ENCODE measurements around the gene WNK3.

Gene WNK3

DNA sequence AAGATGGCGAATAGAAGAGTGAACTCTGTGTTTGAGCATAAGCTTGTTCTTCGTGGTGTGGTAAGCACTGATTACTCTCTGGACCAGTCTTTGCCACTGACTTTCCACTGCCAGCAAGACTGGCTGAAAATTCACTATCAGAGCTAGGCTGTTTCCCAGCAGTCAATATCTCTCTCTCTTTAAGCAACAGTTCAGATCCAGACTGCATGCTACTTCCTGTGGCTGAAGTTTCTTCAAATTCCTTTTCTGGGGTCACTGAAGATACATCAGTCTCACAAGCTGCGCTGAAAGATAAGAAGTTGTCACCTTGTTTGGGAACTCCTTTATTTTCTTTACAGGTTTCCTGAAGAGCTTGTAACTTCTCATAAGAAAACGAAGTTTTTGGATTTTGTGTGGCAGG lies 120.8 kb downstream of the WNK3 start:
- no peak for DNase-seq

DNA sequence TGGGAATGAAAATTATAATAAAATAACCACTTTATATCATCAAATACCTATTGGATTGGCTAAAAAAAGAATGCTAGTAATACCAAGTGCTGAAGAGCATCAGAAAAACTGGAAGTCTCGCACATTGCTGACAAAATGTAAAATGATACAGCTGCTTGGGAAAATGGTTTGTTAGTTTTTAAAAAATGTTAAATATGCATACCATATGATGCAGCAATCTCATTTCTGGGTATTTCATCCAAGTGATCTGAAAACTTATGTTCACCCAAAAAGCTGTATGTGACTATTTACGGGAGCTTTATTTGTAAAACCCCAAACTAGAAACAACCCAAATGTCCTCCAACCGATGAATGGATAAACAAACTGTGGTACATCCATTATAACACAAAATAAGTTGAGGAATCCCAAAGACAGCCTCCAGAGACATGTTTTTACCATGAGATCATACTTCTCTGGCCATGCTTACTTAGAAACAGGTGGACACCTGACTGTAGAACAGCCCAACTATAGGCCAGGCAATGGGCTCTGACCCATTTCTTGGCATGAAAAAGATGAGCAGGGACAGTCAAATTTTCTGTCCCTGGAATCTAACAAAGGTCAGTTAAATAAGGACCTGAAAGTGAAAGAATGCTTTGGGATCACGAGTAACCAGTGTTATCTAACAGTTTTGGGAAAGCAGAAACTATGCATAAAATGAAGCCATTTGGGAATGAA lies 127.3 kb downstream of the WNK3 start:
- no peak for DNase-seq

DNA sequence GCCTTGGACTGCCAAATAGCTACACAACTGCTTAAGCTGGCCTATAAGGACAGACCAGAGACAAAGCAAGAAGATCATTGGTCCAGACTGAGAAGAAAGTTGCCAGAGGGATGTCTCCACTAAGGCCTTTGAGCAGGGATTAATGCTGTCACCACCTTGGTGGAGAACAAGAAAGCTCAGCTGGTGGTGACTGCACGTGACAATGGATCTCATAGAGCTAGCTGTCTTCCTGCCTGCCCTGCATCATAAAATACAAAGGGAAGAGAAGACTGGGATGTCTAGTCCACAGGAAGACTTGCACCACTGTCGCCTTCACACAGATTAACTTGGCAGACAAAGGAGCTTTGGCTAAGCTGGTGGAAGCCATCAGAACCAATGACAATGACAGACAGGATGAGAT lies 134.3 kb downstream of the WNK3 start:
- DNase-seq, result no peak

DNA sequence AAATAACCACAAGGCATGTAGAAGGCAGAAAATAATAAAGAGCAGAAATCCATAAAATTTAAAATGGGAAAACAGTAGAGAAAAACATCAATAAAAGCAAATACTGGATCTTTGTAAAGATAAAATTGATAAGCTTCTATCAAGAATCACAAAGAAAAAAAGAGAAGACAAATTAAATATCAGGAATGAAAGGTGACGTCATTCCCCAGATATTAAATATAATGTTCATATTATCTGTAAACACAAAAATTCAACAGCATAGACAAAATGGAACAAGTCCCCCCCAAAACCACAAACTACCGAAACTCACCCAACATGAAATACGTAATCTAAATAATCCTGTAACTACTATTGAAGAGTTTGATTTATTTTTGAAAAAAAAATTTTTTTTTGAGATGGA lies 144.2 kb downstream of the WNK3 start:
- DNase-seq, result no peak

DNA sequence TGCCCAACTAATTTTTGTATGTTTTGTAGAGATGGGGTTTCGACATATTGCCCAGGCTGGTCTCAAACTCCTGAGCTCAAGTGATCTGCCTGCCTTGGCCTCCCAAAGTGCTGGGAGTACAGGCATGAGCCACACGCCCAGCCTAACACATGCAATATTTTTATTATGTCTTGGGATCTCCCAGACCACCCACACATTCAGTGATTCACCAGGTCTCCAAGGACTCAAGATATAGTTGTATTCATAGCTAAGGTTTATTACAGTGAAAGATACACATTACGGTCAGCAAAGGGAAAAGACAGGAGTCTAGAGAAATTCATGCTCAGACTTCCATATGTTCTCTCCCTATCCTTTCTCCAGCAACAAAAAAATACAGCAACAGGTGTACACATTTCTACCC lies 149.3 kb downstream of the WNK3 start:
- no peak for DNase-seq

DNA sequence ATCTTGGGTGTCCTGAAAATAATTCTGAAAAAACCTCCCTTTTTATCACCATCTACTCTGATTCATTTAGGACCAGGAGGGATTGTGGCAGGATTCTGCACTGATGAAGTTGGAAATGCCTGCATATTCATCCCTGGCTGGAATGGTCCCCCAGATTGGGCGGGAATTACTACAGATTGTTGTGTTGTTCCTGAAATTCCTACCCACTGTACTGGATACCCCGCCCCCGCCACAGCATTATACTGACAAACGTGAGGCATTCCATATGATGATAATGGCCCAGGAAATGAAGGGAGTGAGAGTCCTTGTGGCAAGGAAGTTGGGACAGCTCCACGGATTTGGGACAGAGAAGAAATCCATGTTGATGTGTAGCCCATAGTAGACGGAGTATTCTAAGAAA lies 159.6 kb downstream of the WNK3 start:
- no peak for DNase-seq

DNA sequence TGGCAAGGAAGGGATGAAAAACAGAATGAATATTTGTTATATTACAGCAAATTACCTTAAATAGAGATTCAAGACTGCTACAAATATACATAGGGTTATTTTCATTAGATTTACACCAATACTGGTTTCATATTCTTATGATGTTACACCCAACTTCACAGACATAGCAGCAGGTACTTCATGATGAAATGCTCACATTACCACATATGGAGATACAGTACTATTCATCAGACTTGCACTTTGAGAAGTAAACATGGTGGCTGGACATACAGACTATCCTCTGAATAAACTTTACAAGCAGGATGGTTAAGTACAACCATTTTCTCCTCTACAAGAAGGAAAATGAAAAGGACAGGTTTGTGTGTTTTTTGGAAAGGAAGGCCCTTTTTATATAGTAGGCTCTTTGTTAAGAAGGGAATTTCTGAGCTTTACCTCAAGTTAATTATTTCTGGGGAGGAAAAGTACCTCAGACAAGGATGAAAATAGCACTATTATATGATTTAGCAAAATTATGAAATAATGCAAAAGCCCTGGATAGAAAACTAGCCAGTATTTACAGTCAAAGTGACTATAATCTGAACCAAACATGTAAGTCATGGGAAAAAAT lies 162.8 kb downstream of the WNK3 start:
- no peak for DNase-seq

DNA sequence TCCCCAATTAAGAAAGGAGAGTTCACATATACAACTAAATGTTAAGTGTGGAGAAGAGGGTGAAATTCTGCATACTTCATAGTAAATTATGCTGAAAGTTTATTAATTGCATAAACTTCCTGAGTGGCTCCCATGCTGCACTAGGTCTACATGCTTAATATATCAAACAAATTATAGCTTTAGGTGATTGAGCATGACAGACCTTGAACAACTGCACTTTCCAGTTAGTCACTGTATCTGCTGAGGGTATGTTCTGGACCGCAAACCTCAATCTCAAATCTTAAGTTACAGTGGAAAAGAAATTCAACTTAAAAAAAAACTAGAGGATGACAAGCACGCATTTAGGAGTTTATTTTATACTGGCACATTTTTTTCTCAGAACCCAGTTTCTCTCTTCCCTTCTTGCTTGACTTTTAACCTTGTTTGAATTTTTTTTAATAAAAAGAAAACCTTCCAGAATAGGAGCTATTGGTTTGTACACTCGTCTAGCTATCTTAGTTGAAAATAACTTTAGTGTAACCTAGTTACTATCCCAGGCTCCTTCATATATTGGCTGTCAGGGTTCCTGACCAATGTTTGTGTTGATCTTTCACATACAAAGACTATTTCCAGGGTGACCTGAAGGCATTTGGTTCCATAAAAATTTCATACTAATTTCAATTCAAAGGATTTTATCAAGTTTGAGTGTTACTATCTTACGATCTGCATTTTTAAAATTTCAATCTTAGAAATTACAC lies 164.6 kb downstream of the WNK3 start:
- no peak for DNase-seq

DNA sequence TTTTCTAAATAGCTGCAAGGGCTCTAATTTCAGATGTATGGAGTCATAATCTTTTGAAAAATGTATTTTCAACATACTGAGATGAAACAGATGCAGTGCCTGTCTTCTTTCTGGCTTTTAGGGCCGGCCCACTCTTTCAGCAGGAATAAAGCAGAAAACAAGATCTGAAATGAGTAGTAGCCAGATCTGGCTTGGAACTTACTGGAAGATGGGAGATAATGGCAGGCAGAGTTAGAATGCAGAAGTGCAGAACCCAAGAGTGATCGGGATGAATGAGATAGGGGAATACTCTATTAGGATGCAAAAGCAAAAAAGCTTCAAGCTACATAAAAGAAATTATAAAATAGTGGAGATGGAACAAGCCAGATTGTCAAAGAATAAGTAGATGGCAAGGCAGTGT lies 173.4 kb downstream of the WNK3 start:
- no peak for DNase-seq

DNA sequence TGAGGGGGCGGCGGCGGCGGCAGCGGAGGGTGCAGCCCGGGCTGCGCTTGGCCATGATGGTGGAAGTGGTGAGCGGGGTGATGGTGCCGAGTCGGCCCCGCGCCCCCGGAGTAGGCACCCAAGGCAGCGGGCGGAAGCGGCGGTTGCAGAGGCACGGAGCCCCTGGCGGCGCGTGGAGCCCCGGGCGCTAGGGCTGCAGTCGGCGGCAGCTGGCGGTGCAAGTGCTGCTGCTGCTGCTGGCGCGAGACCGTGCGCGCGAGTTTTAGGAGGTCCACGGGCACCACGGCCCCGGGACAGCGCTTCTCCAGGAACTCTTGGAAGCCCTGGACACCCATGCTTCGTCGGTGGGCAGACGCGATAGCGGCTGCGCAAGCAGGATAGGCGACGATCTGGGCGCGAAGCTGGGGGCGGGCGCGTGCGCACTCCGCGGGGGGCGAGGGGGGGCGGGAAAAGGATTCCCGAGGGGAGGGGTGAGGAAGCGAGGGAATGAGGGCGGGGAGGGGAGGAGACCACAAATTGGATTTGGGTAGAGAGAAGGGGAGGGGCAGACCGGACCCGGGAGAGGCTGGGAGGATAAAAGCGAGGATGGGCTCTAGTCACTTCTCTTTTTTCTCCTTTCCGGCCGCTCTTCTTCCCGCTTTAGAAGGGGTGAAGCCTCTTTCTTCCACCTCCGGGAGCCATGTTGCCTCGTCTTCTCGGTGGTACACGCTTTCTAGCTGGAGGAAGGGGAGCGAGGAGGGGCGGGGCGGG lies 174.8 kb downstream of the WNK3 start, which contains the start of gene FAM120C:
Gene FAM120C, minus strand, starts transcription at position 391 of the 750 bp plus-strand sequence. Its CDS starts 56 bp downstream, at position 335.
- DNase-seq, result peak; percentile 64 to 77

DNA sequence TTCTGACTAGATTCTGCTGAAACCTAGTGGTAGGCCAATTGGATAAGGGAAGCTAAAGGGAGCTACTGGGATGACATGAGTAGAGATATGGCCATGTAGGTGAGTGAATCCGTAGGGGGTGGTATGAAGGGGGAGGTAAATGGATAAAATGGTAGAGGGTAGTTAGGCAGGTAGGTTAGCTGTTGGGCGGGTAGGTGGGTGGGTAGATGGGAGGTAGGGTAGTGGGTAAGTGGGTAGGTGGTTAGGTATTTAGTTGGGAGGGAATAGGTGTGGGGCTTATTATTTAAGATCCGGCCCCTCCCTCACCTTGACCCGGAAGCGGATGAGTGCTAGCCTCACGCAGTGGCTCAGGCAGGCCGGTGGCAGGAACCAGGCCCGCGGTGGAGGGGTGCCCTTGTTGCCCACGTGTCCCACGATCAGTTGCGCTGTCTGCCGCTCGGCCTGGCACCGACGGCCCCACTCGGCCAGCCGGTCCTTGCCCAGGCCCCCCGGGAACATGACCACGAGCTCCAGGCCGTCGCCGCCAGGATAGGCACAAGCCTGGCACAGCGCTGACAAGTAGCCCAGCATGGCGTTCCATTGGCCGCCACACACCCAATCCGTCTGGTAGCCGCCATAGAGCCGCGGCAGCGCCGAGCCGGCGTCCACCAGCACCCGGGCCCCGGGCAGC lies 175.5 kb downstream of the WNK3 start:
- peak; percentile 2 to 4 for DNase-seq

DNA sequence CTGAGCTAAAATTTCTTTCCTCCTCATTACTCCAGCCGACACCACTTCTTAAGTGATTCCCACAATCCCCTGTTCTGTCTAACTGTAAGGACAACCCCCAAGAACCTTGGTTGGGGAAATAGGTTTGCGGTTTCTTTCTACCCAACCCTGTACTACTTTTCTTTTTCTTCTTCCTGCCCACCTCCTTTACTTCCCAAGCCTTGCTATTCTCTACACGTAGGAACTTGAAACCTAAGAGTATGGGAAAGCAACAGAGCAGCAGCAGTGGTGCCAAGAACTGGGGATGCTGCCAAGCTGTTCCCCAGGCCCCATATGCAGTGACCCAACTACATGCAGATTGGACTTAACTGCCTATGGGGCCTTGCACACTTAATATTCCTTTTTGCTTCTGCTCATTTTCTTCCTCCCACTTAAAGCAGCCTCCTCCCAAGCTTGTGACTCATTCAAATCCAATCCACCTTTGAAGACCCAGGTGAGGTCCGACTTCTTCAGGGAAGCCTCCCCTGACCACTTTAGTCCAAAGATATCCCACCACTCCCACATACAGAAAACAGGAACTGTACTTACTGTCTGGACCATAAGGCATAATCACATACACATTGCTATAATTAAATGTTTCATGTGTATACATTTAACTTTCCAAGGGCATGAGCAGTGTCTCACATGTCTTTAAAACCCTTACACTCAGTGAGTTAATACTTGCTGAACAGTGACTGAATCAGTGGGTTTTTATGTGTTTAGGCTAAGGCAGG lies 176.5 kb downstream of the WNK3 start:
- DNase-seq, result no peak

DNA sequence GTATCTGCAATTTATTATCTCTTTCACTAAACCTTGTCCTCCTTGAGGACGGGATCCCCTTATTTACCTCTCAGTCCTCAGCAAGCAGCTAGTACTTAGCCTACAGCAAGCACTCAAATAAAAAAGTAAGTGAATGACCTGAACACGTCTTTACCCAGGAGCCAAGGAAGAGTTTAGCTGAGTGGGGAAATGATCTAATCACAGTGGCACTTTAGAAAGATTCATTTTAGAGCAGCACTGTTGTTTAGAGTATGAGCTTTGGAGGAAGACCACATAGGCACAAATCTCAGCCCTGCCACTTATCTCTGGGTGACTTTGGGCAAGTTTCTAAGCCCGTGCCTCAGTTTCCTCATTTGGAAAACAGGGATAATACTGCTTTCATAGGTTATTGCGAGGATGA lies 177.4 kb downstream of the WNK3 start:
- no peak for DNase-seq

DNA sequence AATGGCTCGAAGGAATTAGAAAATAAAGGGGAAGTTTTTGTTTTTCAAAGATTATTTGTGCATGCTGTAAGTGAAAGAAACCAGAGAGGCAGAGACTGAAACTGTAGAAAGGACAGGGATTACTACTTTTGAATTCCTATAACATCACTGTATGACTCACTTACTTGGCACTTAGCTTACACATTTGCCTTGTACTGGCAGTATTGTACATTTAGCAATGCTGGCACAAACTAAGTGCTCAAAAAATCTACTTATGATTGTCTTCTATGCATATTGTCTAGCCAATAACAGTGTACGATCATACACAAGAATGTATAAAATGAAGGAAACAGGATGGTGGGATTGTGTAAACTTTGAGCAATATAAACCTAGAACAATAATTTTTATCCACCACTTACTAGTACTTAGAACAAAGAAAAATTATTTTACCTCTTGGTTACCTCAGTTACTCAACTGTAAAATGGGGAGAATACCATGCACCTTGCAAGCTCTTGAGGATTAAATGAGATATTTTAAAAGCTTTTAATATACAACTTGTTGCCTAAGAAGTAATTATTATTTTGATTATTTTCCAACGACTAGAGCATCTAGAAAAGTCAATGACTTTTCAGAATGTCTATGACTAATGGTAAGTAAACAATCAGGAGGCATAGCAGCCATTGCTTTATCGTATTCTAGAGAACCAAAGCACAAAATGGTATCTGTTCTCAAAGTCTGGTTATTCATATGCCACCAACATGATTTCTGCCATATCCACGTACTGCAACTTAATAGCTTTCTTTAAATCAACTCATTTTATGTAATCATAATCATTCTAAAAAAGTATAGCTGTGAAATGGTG lies 179.5 kb downstream of the WNK3 start:
- no peak for DNase-seq

DNA sequence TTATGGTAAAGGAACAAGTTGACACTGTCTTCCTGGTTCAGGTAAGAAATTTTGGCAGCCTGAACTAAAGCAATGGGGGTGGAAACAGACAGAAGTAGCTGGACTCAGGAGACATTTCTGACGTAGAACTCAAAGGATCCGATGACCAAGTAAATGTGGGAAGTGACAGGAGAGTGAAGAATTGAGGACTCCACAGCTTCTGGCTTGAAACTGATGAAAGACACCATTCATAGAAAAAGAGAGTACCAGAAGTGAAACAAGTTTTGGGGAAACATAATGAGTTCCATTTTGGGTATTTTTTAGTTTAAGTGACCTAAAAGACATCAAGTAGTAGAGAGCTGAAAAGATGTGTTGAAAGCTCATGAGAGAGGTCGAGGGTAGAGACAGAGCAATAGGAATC lies 180.5 kb downstream of the WNK3 start:
- no peak for DNase-seq

DNA sequence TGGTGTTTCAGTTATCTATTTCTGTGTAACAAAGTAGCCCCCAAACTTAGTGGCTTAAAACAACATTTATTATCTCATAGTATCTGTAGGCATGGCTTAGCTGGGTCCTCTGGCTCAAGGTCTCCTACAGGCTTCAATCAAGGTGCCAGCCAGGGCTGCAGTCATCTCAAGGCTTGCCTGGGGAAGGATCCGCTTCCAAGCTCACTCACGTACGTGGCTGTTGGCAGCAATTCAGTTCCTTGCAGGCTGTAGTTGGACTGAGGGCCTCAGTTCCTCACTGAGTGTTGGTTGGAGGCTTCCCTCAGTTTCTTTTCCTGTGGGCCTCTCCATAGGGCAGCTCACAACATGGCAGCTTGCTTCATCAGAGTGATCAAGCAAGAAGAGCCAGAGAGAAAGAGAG lies 184.1 kb downstream of the WNK3 start:
- no peak for DNase-seq

DNA sequence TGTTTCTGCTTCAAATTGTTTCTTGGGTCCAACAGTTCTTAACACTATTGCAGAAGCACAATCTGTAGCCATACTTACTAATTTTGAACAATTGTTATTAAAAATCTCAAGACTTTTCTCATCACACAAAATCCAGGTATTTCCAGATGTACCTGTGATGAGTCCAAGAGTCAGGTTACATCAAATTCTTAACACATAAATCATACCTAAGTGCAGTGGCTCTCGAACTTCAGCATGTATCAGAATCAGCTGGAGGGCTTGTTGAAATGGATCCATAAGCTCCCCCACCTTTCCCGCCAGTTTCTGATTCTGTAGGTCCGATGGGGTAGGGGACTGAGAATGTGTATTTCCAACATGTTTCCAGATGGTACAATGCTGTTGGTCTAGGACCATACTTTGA lies 185.4 kb downstream of the WNK3 start:
- DNase-seq, result no peak

DNA sequence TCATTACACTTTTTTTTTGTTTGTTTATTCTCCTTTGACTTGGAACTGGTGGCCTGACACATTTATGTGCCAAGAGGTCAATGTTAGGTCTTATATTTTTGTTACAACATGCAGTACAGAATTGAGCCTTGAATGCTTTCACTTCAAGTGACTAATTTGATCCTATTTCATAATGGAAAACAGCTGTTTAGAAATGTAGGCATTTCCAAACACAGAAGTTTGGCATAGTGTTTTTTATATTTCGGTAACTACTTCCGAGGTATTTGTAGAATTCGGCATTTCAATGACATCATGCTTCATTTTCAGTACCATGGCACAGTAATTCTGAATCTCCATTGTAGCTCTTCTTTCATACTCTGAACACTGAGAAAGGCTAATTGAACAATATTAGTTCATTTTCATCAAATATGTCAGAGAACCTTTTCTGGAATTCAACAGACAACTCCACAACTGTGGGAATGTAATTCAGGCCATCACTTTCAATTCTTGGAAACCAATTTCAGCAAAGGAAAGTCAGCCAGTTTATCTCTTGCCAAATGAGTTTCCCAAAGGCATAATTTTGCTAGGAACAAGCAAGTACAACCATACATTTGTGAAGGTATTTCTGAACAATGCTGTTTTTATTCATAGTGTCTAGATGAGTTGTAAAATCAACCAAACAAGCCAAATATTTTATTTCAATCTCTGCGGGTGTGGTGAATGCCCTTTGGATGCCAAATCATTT lies 186.2 kb downstream of the WNK3 start:
- no peak for DNase-seq

DNA sequence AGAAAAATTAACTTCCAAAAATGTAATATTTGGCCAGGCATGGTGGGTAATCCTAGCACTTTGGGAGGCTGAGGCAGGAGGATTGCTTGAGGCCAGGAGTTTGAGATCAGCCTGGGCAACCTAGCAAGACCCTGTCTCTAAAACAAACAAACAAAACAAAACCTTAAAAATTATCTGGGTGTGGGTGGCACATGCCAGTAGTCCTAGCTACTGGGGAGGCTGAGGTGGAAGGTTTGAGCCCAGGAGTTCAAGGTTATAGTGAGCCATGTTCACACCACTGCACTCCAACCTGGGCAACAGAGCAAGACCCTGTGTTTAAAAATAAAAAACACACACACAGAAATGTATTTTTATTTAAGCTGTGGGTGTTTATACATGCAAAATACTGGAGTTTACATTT lies 186.8 kb downstream of the WNK3 start:
- DNase-seq, result no peak

DNA sequence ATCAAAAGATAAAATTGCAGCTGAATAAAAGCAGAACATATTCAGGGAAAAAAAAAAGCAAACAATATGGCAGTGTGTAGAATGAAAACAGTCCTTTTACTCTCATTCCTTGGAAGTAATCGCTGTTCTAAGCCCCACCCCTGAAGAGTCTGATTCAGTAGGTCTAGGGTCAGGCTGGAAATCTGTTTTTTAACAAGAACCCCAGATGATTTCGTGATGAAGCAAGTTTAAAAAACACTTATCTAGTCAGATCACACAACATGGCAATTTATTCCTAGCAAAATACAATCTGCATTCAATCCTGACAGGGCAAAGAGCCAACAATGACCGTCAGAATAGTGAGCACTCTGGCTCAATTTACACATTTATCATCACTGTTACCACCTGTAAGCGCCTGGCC lies 190.9 kb downstream of the WNK3 start:
- DNase-seq, result no peak
